Stomach (tissue), 4 donors: ENCODE data around the gene KNG1.

Source experiments
- CTCF ChIP-seq, 7 experiments: fragments of 450-650 bp in 4 of 7; fragments of 200-600 bp in 3 of 7; sonication (generic) in 3 of 7; IDR thresholded peaks; one replicate each; pipeline ENCODE4 v1.5.1; 2016 to 2019; ENCODE audit warnings: antibody characterized with exemption in 7 of 7, control low read depth in 2 of 7, mild to moderate bottlenecking in 1 of 7
- POLR2A ChIP-seq, 4 donors: fragments of 450-650 bp; IDR thresholded peaks; one replicate each; pipeline ENCODE4 v1.6.1; 2016; ENCODE audit warnings: antibody characterized with exemption in 4 of 4, control low read depth in 2 of 4, mild to moderate bottlenecking in 1 of 4, moderate library complexity in 1 of 4
- POLR2AphosphoS5 ChIP-seq, 3 donors: sonication (generic); formaldehyde crosslinking; IDR thresholded peaks; one replicate each; pipeline ENCODE4 v1.6.1; 2016; ENCODE audit warnings: antibody characterized with exemption in 3 of 3

- TF ChIP-seq CTCF (IDR thresholded peaks at IDR 0.05) (no peak), POLR2A (IDR thresholded peaks at IDR 0.05) (no peak), POLR2AphosphoS5 (IDR thresholded peaks at IDR 0.05) (no peak)
Measured at GRCh38 chr3:186682812-186683211, 34.3 kb upstream of the KNG1 start.
